HG03139 (cell line): ENCODE data around the gene ACAA1.
"Not testable (repeated sequence)": the region's sequence is repeated elsewhere in the genome, so short reads cannot be mapped to it uniquely, and the experiment has no call there.

Source experiments
- ATAC-seq: cut with Tn5 transposase; IDR thresholded peaks from one replicate; pipeline ENCODE4 v1.9.1; 2021; ENCODE audit not compliant: unreplicated experiment

The ACAA1 gene

DNA sequence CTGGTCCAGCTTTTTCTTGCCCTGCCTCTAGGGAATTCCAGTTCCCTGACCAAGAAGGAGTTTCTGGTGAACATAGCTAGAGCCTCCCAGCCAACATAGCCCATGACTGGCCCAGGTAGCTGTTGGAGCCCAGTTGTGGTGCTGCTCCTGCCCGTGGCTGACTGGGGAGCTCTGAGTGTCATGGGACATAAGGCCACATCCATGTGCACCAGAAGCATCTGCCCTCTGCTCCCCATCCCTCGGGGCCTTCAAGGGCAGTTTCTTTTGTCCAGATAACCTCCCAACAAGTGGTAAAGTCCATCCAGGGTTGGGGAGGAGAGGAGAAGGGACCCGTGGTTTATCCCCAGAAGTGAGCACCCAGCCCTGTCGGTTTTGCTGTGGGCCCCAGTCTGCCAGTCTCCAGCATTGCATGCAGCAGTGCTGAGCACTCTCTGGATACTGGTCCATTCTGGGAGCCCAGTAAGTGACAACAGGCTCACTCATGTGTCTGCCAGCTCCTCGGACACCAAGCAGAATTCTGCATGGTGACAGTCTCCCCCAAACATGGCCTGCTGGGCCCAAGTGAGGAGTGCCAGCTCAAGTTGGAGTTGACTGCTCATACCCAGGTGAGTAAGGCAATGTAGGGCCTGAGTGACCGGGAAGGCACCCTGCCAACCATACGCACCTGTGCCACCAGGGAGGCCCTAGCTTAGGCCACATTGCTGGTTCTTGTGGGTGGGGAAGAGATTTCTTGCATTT lies 28.8 kb downstream of the ACAA1 start:
- no peak for ATAC-seq

GRCh38 chr3:38105525-38105924 lies 31.4 kb downstream of the ACAA1 start:
- no peak for ATAC-seq

- ATAC-seq = no peak
Observed at GRCh38 chr3:38102444-38102814, 34.5 kb downstream of the ACAA1 start.

DNA sequence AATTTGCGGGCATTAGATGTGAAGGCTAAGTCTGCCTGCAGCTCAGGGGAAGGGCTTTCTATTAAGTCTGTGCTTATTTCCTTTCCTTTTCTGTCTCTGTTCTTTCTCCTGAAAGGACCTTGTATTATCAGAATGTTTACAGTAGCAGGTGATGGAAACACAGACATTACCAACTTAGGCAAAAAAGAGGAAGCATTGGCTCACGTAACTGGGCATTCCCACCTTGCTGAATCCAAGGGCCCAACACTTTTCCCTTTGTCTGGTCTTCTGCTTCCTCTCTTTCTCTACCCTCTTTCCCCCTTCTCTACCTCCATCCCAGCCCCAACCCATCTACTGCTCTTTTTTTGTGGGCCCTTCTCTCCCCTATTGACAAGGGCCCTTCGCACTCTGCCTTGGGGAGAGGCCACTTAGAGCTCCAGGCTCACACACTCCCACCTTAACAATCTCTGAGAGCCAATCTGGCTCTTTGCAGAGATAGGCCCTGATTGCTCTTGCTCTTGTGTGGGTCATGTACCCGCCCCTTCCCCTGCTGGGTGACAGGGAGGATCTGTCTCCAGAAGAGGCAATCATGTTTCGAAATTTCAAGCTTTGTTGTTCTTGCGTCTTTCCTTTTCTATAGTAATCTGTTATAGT lies 35.0 kb downstream of the ACAA1 start:
- no peak for ATAC-seq

GRCh38 chr3:38100498-38100897 lies 36.4 kb downstream of the ACAA1 start:
- no peak for ATAC-seq

GRCh38 chr3:38099518-38099917 lies 37.4 kb downstream of the ACAA1 start:
- no peak for ATAC-seq

GRCh38 chr3:38098376-38098723 lies 38.6 kb downstream of the ACAA1 start:
- ATAC-seq = no peak

GRCh38 chr3:38097446-38098375 lies 39.2 kb downstream of the ACAA1 start:
- ATAC-seq = no peak

- no peak for ATAC-seq
Observed at GRCh38 chr3:38095669-38096483, 41.1 kb downstream of the ACAA1 start.

DNA sequence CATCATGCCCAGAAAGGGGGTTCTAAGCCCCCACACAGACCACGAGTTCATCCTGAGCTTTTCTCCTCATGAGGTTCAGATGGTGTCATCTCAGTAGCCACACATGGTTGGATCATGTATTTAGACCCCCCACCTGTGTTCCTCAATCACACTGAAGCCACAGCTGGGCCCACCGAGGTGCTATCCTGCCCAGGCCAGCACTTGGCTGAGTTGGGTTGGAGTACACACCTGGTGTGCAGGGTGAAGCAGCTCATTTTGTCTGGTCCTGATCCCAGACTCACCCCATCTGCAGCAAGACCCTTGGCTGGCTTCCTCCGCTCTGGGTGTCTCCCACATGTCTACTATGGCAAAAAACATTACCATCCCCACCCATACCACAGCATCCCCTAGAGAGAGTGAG lies 41.9 kb downstream of the ACAA1 start:
- ATAC-seq = no peak

DNA sequence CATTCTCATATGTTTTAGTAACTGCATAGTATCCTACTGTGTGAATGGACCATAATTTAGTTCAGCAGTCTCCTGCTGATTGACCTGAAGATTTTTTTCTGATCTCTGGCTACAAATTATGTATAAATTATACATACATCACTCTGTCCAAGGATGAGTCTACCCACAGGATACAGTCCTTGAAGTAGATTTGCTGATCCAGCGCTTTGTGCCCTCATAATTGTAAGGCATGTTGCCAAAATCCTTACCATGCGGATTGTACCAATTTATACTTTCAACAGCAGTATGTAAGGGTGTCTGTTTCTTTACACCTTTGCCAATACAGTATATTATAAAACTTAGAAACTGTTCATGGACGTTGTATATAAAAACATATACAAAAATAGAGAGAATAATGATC lies 46.5 kb downstream of the ACAA1 start:
- ATAC-seq = no peak

DNA sequence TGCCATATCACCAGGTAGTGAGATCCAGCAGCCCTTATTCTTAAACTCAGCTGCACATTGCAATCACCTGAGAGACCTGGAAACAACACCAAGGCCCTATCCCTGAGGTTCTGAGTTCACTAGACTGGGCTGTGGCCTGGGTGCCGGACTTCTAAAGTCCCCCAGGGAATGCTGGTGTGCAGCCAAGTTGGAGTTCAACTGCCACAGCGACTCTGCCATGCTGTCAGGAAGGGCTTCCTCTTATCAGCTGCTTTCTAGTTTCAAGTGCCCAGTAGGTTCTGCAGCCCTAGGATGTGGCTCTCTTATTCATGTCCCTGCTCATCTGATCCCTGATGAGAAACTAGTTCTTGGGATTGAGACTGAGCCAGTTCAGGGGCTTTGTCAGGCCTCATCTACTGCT lies 47.8 kb downstream of the ACAA1 start:
- no peak for ATAC-seq

DNA sequence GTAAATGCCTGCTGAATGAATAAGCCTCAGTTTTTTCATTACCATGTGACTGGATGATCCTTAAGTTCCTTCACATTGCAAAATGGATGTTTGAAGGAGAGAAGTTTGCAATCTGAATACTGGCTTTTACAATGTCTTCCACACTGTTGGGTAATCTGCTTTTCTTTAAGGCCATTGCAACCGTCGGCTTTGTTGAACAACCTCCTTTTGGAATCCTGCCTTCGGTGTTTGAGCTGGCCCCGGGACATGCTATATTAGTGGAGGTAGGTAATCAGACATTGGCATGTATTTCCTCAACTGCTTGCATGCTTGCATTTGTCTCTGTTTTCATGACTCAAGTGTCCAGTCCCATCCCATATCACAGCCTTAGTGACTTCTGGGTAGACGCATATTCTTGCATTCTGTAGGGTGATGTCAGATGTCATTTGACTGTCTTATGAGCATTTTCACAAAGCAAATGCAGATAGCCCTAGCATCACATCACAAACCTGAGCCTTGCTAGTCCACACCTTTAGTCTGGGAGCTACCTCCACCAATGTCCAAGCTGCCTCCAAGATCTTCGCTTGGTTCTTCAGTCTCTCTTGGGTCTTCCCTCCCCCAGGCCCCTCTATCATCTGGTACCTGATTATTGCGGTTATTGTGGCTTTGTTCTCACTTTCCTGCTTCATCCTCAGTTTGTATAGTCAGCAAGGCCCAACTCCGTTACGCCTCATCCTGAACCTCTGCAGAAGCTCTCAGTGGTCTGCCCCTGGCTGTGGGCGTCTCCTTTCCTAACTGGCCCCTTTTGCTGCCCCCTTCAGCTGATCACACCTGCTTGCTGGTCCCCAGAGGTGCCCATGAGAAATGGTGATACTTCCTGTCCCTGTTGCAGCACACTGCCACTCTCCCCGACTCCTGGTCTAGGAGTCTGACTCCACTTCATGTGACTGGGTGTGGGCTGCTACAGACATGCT lies 48.5 kb downstream of the ACAA1 start:
- ATAC-seq = no peak

DNA sequence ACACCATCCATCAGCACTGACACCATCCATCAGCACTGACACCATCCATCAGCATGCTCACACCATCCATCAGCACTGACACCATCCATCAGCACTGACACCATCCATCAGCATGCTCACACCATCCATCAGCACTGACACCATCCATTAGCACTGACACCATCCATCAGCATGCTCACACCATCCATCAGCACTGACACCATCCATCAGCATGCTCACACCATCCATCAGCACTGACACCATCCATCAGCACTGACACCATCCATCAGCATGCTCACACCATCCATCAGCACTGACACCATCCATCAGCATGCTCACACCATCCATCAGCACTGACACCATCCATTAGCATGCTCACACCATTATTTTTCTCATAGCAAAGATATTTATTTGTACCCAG lies 49.6 kb downstream of the ACAA1 start:
- not testable (repeated sequence) for ATAC-seq

DNA sequence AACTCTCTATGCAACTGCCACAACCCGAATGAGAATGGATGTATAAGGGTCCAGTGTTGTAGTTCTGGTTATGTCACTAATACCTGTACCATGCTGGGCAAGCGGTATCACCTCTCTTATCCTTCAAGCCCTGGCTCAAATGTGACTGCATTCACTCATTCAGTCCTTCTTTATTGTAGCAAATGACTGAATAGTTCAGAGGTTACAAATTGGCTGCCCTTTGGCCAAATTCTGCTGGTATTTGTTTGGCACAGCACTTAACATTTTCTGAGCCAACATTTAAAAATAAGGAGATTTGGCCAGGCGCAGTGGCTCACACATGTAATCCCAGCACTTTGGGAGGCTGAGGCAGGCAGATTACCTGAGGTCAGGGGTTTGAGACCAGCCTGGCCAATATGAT lies 50.4 kb downstream of the ACAA1 start:
- ATAC-seq = no peak

GRCh38 chr3:38085943-38086324 lies 51.0 kb downstream of the ACAA1 start:
- ATAC-seq = no peak

DNA sequence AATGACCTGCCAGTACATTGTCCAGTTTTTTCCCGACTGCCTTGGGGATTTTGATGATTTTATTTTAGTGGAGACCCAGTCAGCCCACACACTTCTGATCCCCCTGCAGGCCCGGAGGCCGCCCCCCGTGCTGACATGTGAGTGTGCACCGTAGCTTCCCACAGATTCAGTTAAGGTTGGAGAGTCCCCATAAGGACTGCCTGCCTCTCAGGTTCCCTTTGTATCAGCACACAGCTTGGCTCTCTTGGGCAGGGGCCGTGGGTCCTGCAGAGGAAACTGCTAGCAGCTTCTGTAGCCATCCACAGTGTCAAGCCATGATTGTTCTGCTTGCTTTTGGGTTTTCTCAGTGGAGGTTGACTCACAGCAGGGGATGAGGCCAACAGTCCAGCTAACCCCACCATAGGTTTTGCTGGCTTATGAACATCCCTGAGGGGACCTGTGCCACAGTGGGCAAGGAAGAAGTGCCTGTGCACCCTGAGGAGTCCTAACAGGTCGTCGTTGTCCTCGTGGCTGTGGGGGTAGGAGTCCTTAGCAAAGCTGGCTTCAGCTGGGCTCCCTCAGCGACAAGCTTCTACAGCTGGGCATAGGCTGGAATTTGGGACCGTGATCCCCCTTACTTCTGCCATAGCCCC lies 51.5 kb downstream of the ACAA1 start:
- ATAC-seq = no peak

- ATAC-seq = no peak
Observed at GRCh38 chr3:38084334-38085310, 52.3 kb downstream of the ACAA1 start.
